Femur (tissue), 1 donor: ENCODE measurements around the gene MMP24OS.

Experiments used
- DNase-seq: peaks from one replicate; pipeline ENCODE4 v3.0.0-alpha.2; 2017

The MMP24OS gene

GRCh38 chr20:35305682-35306556, 28.0 kb upstream of the MMP24OS start:
- DNase-seq, result no peak

GRCh38 chr20:35304956-35305355, 27.0 kb upstream of the MMP24OS start:
- no peak for DNase-seq

- DNase-seq, result peak; percentile 87
Measured at GRCh38 chr20:35303735-35304491, 26.0 kb upstream of the MMP24OS start.

- DNase-seq, result no peak
Measured at GRCh38 chr20:35303382-35303734, 25.4 kb upstream of the MMP24OS start.

GRCh38 chr20:35302421-35303335, 24.8 kb upstream of the MMP24OS start:
- DNase-seq, result no peak

GRCh38 chr20:35301426-35301825, 23.5 kb upstream of the MMP24OS start:
- no peak for DNase-seq

- no peak for DNase-seq
Measured at GRCh38 chr20:35300469-35301262, 22.7 kb upstream of the MMP24OS start.

- no peak for DNase-seq
Measured at GRCh38 chr20:35299780-35300179, 21.9 kb upstream of the MMP24OS start.

- DNase-seq, result no peak
Measured at GRCh38 chr20:35298264-35298663, 20.3 kb upstream of the MMP24OS start.

GRCh38 chr20:35297740-35298139, 19.8 kb upstream of the MMP24OS start:
- DNase-seq, result no peak

- no peak for DNase-seq
Measured at GRCh38 chr20:35297155-35297554, 19.2 kb upstream of the MMP24OS start.

- DNase-seq, result no peak
Measured at GRCh38 chr20:35296101-35296554, 18.2 kb upstream of the MMP24OS start.

GRCh38 chr20:35295674-35296073, 17.8 kb upstream of the MMP24OS start:
- no peak for DNase-seq

GRCh38 chr20:35295058-35295457, 17.1 kb upstream of the MMP24OS start:
- no peak for DNase-seq

GRCh38 chr20:35294293-35294685, 16.4 kb upstream of the MMP24OS start:
- DNase-seq, result no peak

GRCh38 chr20:35293303-35294292, 15.7 kb upstream of the MMP24OS start:
- DNase-seq, result no peak

GRCh38 chr20:35292504-35293285, 14.8 kb upstream of the MMP24OS start:
- no peak for DNase-seq

- DNase-seq, result no peak
Measured at GRCh38 chr20:35291654-35292503, 14.0 kb upstream of the MMP24OS start, which contains the start of gene FAM83C. Gene FAM83C (minus strand): TSS chr20:35292425. CDS start chr20:35292304, 121 bp downstream.

- DNase-seq, result no peak
Measured at GRCh38 chr20:35290887-35291417, 13.0 kb upstream of the MMP24OS start.
